NCI-H345 (cell line): ENCODE measurements around the gene AFP.
A peak's percentile ranks its signal among the peaks of the same experiment; 100 is the strongest.

Source experiments
- DNase-seq: peaks from one replicate; lab custom pipeline; 2025; lab: John Stamatoyannopoulos, UW

The AFP gene

GRCh38 chr4:73415807-73416238 is 20.2 kb upstream of the AFP start:
- DNase-seq = no peak

GRCh38 chr4:73416423-73417087 is 19.5 kb upstream of the AFP start:
- DNase-seq = no peak

GRCh38 chr4:73417342-73417741 is 18.7 kb upstream of the AFP start:
- DNase-seq = no peak

- DNase-seq = no peak
These were observed 18.0 kb upstream of the AFP start for GRCh38 chr4:73417973-73418372.

- no peak for DNase-seq
These were observed 17.3 kb upstream of the AFP start for GRCh38 chr4:73418677-73419076.

- no peak for DNase-seq
These were observed 16.6 kb upstream of the AFP start for GRCh38 chr4:73419106-73420038.

GRCh38 chr4:73420615-73421014 is 15.4 kb upstream of the AFP start:
- no peak for DNase-seq

- peak; percentile 25 for DNase-seq
These were observed 14.1 kb upstream of the AFP start for GRCh38 chr4:73421708-73422457.

GRCh38 chr4:73422458-73422752 is 13.6 kb upstream of the AFP start:
- DNase-seq = no peak

- DNase-seq = no peak
These were observed 12.8 kb upstream of the AFP start for GRCh38 chr4:73423184-73423583.

- no peak for DNase-seq
These were observed 9.4 kb upstream of the AFP start for GRCh38 chr4:73426666-73427065.

GRCh38 chr4:73429118-73429517 is 6.9 kb upstream of the AFP start:
- no peak for DNase-seq

- DNase-seq = no peak
These were observed 6.0 kb upstream of the AFP start for GRCh38 chr4:73429826-73430587.

GRCh38 chr4:73431813-73432168 is 4.2 kb upstream of the AFP start:
- no peak for DNase-seq

- DNase-seq = no peak
These were observed 3.6 kb upstream of the AFP start for GRCh38 chr4:73432169-73433000.

- DNase-seq = no peak
These were observed 2.9 kb upstream of the AFP start for GRCh38 chr4:73433140-73433539.

- DNase-seq = no peak
These were observed 1.7 kb upstream of the AFP start for GRCh38 chr4:73434311-73434710.

- no peak for DNase-seq
These were observed 895 bp downstream of the AFP start for GRCh38 chr4:73436674-73437557.

GRCh38 chr4:73437558-73437956 is 1.5 kb downstream of the AFP start:
- no peak for DNase-seq

- no peak for DNase-seq
These were observed 2.0 kb downstream of the AFP start for GRCh38 chr4:73438048-73438447.
